RWPE1 (cell line): Measurements from ENCODE around the gene C1D.

Experiments
- CTCF ChIA-PET: fragments of 350-600 bp; sonication (Branson Sonifier 250); formaldehyde crosslinking; extraction: SDS; loops from one replicate; lab custom pipeline; 2021; lab: Yijun Ruan, JAX
- POLR2A ChIA-PET: fragments of 400-600 bp; formaldehyde crosslinking; extraction: SDS; loops from one replicate; lab custom pipeline; 2020; ENCODE audit warnings: antibody characterized with exemption; ENCODE audit not compliant: low non-redundant PET; lab: Yijun Ruan, JAX
- DNase-seq: peaks from one replicate; pipeline ENCODE4 v3.0.0; 2012; ENCODE audit warnings: low spot score
- H3K27ac ChIP-seq: fragments of 450-650 bp; 2 replicates; pipeline ENCODE4 v1.5.1; 2017
- CTCF ChIP-seq: fragments of 450-650 bp; conservative IDR thresholded peaks from 2 replicates; pipeline ENCODE4 v1.5.1; 2017; ENCODE audit warnings: low read depth, mild to moderate bottlenecking

The C1D gene, protein sequence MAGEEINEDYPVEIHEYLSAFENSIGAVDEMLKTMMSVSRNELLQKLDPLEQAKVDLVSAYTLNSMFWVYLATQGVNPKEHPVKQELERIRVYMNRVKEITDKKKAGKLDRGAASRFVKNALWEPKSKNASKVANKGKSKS

DNA sequence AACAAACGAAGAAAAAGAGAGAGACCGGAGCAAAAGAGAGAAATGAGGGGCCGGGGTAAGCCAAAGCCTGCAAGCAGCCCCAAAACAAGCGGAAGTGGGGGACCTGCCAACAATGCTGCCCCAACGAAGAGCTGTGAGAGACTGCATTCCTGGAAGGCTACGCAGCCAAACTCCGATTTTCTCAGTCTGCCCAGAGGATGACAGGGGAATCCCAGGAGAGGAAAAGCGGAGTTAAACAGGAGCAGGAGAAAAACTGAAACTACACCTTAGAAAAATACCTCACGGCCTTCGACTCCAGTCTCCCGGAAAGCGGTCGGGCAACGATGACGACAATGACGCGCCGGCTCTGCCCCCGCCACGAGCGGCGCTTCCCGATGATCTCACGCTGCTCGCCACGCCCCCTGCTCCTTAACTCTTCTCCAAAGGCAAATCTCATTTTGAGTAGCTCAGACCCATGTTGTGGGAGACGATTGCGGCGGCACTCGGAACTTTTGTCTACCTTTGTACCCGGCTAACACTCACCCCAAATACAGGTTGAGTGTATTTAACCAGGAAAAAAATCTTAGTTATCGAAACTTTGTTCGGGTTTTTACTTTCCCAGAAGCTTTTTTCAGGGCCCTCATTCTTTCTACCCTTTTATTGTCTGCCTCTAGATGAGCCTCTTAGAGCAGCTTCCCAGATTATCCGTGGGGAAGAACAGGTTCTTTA lies at the start of gene C1D:
TSS of gene C1D (minus strand) at position 325 of the 708 bp plus-strand sequence. CDS start 15,694 bp downstream, outside the sequence.
- ChIA-PET POLR2A (interaction anchor here (0.7 to 1.0 kb wide), 2 partner anchors 9 to 19 kb away, joined by 3 to 4 read pairs; no protein-coding TSS in a partner anchor), CTCF (interaction anchor here (0.6 kb wide), 1 partner anchor 689 kb away, joined by 3 read pairs; no protein-coding TSS in a partner anchor)
- DNase-seq: peak; percentile 87
- peak within 1 kb of the TSS; percentile 90 for H3K27ac ChIP-seq
- no peak for TF ChIP-seq CTCF

GRCh38 chr2:68110102-68110501 lies 47.3 kb upstream of the C1D start:
- ChIA-PET POLR2A (no interaction called here), CTCF (no interaction called here)
- TF ChIP-seq CTCF: no peak
- no peak for DNase-seq
- no peak overlapping the region for H3K27ac ChIP-seq

DNA sequence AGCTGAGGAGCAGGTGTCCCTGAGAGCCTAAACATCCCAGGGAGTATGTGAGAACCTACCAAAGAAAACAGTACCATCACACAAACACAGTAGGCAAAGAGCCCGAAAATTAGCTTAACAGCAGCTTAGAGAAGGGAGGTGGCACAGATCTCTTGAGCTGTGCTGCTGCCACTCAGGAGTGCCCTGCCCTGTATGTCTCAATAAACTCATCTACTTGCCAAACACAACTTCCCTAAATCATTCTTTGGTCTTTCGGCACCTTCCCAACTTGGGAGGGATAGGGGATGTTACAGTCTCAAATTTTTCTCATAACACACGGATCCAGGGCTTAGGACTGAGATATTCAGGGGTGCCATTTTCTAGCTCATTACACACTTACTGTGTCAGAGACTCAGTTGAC lies 45.3 kb upstream of the C1D start:
- no peak for TF ChIP-seq CTCF
- no peak overlapping the region for H3K27ac ChIP-seq
- no peak for DNase-seq
- POLR2A ChIA-PET: no interaction called here
- CTCF ChIA-PET: interaction anchor here (0.7 to 0.9 kb wide), 3 partner anchors 8 to 975 kb away, joined by 3 to 4 read pairs (median 3); no protein-coding TSS in a partner anchor

DNA sequence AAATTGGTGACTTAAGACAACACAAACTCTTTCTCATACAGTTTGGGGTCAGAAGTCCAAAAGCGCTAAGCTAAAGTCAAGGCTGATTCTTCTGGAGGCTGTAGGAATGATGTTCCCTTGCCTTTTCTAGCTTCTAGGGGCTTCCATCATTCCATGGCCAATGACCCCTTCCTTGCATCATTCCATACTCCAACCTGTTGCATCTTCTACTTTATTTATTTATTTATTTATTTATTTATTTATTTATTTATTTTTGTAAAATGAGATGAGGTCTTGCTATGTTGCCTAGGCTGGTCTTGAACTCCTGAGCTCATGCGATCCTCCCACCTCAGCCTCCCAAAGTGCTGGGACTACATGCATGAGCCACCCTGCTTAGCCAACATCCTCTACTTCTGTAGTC lies 44.7 kb upstream of the C1D start:
- ChIA-PET CTCF (interaction anchor here (0.8 to 0.9 kb wide), 2 partner anchors 9 to 975 kb away, joined by 3 to 4 read pairs; no protein-coding TSS in a partner anchor), POLR2A (no interaction called here)
- DNase-seq: no peak
- no peak for TF ChIP-seq CTCF
- H3K27ac ChIP-seq: no peak overlapping the region

GRCh38 chr2:68104111-68104835 lies 41.5 kb upstream of the C1D start:
- ChIA-PET CTCF (no interaction called here), POLR2A (no interaction called here)
- no peak for DNase-seq
- TF ChIP-seq CTCF: no peak
- no peak overlapping the region for H3K27ac ChIP-seq

DNA sequence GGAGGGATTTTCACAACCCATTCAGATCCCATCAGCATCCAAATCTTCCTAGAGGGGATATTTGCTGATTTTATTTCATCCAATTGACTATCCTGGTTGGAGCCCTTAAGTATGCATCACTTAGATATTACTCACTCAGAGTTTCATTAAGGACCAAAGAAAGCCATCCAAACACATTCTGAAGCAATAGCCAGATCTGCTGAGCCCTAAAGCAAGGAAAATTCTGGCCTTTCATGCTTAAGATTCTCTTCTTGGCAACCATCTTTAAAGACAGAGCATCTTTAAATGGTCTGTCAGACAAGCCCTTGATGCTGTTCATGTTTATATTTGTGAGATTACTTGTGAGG lies 40.9 kb upstream of the C1D start:
- POLR2A ChIA-PET: no interaction called here
- CTCF ChIA-PET: no interaction called here

More for the DNA sequence above, 40.9 kb upstream of the C1D start:
- DNase-seq: no peak
- no peak overlapping the region for H3K27ac ChIP-seq
- no peak for TF ChIP-seq CTCF
